ENCODE data around the gene DOCK10. TPM values are rescaled to one million over a fixed set of nuclear protein-coding genes. Genes with fewer than 3 reads are reported as not detected.

The DOCK10 gene
- total and polyA plus RNA-seq, 2 donors (not counting 3 experiments of a cell fraction or from before 2014, with no cell fraction given) = 5.8 to 23.0 TPM

GRCh38 chr2:225013425-225014365 is 28.6 kb downstream of the DOCK10 start:
- ChIA-PET POLR2A (interaction anchor here (0.6 kb wide), 1 partner anchor 9 kb away, joined by 4 read pairs; no protein-coding TSS in a partner anchor), CTCF (interaction anchor here (0.7 to 1.0 kb wide), 2 partner anchors 9 to 1232 kb away, joined by 3 read pairs; no protein-coding TSS in a partner anchor)
- no peak overlapping the region for H3K9ac ChIP-seq (replicated peaks; ENCODE audit: extremely low read depth, insufficient read depth, low read length)
- H3K4me3 ChIP-seq (replicated peaks in 1 of 3; ENCODE audit: insufficient read depth in 1 of 3, low read depth in 1 of 3, low read length in 3 of 3) = no peak overlapping the region
- no peaks in the 10 kb centered on the region for H3K9me1 ChIP-seq (replicated peaks; ENCODE audit: control insufficient read depth, extremely low read depth, insufficient read depth, low read length)
- no peaks in the 10 kb centered on the region for H4K20me1 ChIP-seq (replicated peaks; ENCODE audit: control insufficient read depth, extremely low read depth, insufficient read depth, low read length)
- no TSS peak for BruUV-seq (replicated peaks)
- no peak overlapping the region for H3K4me2 ChIP-seq (ENCODE audit: insufficient read depth, low read length)
- H3K27me3 ChIP-seq (ENCODE audit: control insufficient read depth in 2 of 2, insufficient read depth in 2 of 2, low read length in 2 of 2) = no peaks in the 10 kb centered on the region
- TF ChIP-seq, protein P1, sequence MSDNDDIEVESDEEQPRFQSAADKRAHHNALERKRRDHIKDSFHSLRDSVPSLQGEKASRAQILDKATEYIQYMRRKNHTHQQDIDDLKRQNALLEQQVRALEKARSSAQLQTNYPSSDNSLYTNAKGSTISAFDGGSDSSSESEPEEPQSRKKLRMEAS (IDR thresholded peaks at IDR 0.05; ENCODE audit: insufficient read depth, insufficient read length) = no peak
- TF ChIP-seq POLR2AphosphoS5 (IDR thresholded peaks at IDR 0.05; ENCODE audit: insufficient read depth, low read depth, low read length) (no peak), MYC (IDR thresholded peaks at IDR 0.05; ENCODE audit: low read depth, low read length) (no peak), FOS (IDR thresholded peaks at IDR 0.05; ENCODE audit: borderline replicate concordance, insufficient read depth, low read length) (no peak), EZH2 (IDR thresholded peaks at IDR 0.05; ENCODE audit: borderline replicate concordance, low read depth, low read length, severe bottlenecking) (no peak)
- TF ChIP-seq, protein P2, sequence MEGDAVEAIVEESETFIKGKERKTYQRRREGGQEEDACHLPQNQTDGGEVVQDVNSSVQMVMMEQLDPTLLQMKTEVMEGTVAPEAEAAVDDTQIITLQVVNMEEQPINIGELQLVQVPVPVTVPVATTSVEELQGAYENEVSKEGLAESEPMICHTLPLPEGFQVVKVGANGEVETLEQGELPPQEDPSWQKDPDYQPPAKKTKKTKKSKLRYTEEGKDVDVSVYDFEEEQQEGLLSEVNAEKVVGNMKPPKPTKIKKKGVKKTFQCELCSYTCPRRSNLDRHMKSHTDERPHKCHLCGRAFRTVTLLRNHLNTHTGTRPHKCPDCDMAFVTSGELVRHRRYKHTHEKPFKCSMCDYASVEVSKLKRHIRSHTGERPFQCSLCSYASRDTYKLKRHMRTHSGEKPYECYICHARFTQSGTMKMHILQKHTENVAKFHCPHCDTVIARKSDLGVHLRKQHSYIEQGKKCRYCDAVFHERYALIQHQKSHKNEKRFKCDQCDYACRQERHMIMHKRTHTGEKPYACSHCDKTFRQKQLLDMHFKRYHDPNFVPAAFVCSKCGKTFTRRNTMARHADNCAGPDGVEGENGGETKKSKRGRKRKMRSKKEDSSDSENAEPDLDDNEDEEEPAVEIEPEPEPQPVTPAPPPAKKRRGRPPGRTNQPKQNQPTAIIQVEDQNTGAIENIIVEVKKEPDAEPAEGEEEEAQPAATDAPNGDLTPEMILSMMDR (IDR thresholded peaks at IDR 0.05; ENCODE audit: extremely low read depth in 1 of 2, insufficient read depth in 1 of 2, low read depth in 1 of 2, low read length in 2 of 2) = no peak
- no peaks in the 10 kb centered on the region for H3K79me2 ChIP-seq (ENCODE audit: control insufficient read depth, insufficient read depth, low read length)
- no peak overlapping the region for H3K27ac ChIP-seq (ENCODE audit: insufficient read depth, low read depth, low read length)
- no peaks in the 10 kb centered on the region for H3K9me3 ChIP-seq (replicated peaks; ENCODE audit: control insufficient read depth, insufficient read depth, low read length)
- dilution Hi-C loops (cut with MboI; ENCODE audit: extremely low pct_ligation_motif_present, low sequenced_read_pairs) = no loop called here
- no peak overlapping the region for H2AFZ ChIP-seq (ENCODE audit: low read depth, low read length)
- no peaks in the 10 kb centered on the region for H3K36me3 ChIP-seq (ENCODE audit: control insufficient read depth in 2 of 2, extremely low read depth in 1 of 2, insufficient read depth in 2 of 2, low read length in 2 of 2)
- FAIRE-seq (no peak), DNase-seq (ENCODE audit: low read depth, low spot score) (no peak)
- peaks cover 13% of the 10 kb centered on the region for H3K4me1 ChIP-seq (ENCODE audit: control insufficient read depth, extremely low read depth, insufficient read depth, low read length)
- intact Hi-C loops (cut with micrococcal nuclease) = no loop called here
